ENCODE measurements around the gene SPATS2L. TPM values are rescaled to one million over a fixed set of nuclear protein-coding genes. Genes with fewer than 3 reads are reported as not detected.

Gene SPATS2L
- total and polyA plus RNA-seq, 2 of the 13 experiments (the other 11 are each of a cell fraction or from before 2014, with no cell fraction given) = 154 to 212 TPM

DNA sequence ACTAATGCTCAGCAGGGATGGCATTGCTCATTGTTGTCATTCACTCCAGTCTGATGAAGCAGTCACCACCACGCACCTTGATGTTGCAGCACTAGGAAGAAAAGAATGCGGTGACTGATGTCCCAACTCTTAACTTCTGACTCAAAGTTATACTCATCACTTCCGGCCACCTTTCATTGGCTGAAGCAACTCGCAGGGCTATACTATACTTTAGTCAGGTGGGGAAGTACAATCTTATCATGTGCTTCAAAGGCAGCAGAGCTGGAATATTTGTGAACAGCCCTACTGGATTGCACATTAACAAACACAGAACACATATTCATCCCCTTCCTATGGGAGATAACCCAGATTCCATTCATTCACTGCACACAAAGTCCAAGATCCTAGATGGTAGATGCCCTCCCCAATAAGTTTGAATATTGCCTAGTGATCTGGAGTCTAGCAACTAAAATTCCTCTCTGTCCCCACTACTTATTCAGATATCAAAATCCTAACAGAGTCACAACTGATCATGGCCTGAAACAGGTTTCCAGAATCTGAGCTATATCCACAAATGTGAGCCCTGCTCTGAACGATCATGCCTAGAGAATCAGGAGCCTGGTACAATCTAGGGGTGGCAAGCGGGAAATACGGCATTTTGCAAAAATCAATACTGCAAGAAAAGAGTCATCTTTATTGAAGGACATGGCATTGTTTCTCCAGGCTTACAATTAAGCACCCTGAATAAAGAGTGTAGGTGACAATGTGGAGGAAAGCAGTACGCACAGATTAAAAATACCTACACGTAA lies 3.4 kb upstream of the SPATS2L start (continued):
- TF ChIP-seq, protein P1, sequence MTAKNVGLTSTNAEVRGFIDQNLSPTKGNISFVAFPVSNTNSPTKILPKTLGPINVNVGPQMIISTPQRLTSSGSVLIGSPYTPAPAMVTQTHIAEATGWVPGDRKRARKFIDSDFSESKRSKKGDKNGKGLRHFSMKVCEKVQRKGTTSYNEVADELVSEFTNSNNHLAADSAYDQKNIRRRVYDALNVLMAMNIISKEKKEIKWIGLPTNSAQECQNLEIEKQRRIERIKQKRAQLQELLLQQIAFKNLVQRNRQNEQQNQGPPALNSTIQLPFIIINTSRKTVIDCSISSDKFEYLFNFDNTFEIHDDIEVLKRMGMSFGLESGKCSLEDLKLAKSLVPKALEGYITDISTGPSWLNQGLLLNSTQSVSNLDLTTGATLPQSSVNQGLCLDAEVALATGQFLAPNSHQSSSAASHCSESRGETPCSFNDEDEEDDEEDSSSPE (CRISPR knock-in tag; IDR thresholded peaks at IDR 0.05) = peak; percentile 46; the same call in 1 of the 2 replicates
- no peak for TF ChIP-seq ZNF329 (CRISPR knock-in tag; IDR thresholded peaks at IDR 0.05; ENCODE audit: low read depth)
- TF ChIP-seq ZNF550 (CRISPR knock-in tag; IDR thresholded peaks at IDR 0.05; ENCODE audit: borderline replicate concordance) = no peak
- TF ChIP-seq NR2F2 (IDR thresholded peaks at IDR 0.05; ENCODE audit: borderline replicate concordance, low read depth) = peak; percentile 74; the same call in 1 of the 2 replicates
- TF ChIP-seq ZNF616 (CRISPR knock-in tag; IDR thresholded peaks at IDR 0.05; ENCODE audit: low read depth) = no peak
- no peak for TF ChIP-seq TEAD2 (CRISPR knock-in tag; IDR thresholded peaks at IDR 0.05)
- TF ChIP-seq, protein P2, sequence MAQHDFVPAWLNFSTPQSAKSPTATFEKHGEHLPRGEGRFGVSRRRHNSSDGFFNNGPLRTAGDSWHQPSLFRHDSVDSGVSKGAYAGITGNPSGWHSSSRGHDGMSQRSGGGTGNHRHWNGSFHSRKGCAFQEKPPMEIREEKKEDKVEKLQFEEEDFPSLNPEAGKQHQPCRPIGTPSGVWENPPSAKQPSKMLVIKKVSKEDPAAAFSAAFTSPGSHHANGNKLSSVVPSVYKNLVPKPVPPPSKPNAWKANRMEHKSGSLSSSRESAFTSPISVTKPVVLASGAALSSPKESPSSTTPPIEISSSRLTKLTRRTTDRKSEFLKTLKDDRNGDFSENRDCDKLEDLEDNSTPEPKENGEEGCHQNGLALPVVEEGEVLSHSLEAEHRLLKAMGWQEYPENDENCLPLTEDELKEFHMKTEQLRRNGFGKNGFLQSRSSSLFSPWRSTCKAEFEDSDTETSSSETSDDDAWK (CRISPR knock-in tag; IDR thresholded peaks at IDR 0.05) = no peak
- TF ChIP-seq ZNF24 (IDR thresholded peaks at IDR 0.05) = no peak
- TF ChIP-seq SPEN (CRISPR knock-in tag; IDR thresholded peaks at IDR 0.05; ENCODE audit: low read depth) = 0 out of 2 replicates have a peak, but pooled peaks have one; percentile 39
- no peak for TF ChIP-seq ZNF777 (CRISPR knock-in tag; IDR thresholded peaks at IDR 0.05)
- 0 out of 2 replicates have a peak, but pooled peaks have one; percentile 44 for TF ChIP-seq MAFF (IDR thresholded peaks at IDR 0.05; ENCODE audit: low read depth, low read length)
- TF ChIP-seq, protein P3, sequence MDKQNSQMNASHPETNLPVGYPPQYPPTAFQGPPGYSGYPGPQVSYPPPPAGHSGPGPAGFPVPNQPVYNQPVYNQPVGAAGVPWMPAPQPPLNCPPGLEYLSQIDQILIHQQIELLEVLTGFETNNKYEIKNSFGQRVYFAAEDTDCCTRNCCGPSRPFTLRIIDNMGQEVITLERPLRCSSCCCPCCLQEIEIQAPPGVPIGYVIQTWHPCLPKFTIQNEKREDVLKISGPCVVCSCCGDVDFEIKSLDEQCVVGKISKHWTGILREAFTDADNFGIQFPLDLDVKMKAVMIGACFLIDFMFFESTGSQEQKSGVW (CRISPR knock-in tag; IDR thresholded peaks at IDR 0.05; ENCODE audit: borderline replicate concordance) = no peak
- TF ChIP-seq HMG20A (CRISPR knock-in tag; IDR thresholded peaks at IDR 0.05; ENCODE audit: borderline replicate concordance) = peak; percentile 83
- TF ChIP-seq, protein P4, sequence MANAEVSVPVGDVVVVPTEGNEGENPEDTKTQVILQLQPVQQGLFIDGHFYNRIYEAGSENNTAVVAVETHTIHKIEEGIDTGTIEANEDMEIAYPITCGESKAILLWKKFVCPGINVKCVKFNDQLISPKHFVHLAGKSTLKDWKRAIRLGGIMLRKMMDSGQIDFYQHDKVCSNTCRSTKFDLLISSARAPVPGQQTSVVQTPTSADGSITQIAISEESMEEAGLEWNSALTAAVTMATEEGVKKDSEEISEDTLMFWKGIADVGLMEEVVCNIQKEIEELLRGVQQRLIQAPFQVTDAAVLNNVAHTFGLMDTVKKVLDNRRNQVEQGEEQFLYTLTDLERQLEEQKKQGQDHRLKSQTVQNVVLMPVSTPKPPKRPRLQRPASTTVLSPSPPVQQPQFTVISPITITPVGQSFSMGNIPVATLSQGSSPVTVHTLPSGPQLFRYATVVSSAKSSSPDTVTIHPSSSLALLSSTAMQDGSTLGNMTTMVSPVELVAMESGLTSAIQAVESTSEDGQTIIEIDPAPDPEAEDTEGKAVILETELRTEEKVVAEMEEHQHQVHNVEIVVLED (CRISPR knock-in tag; IDR thresholded peaks at IDR 0.05; ENCODE audit: borderline replicate concordance) = no peak
- peak; percentile 50; the same call in 1 of the 2 replicates for TF ChIP-seq RFX5 (IDR thresholded peaks at IDR 0.05; ENCODE audit: low read depth, low read length)
- no peak for TF ChIP-seq ZNF207 (IDR thresholded peaks at IDR 0.05; ENCODE audit: borderline replicate concordance)
- TF ChIP-seq, protein P5, sequence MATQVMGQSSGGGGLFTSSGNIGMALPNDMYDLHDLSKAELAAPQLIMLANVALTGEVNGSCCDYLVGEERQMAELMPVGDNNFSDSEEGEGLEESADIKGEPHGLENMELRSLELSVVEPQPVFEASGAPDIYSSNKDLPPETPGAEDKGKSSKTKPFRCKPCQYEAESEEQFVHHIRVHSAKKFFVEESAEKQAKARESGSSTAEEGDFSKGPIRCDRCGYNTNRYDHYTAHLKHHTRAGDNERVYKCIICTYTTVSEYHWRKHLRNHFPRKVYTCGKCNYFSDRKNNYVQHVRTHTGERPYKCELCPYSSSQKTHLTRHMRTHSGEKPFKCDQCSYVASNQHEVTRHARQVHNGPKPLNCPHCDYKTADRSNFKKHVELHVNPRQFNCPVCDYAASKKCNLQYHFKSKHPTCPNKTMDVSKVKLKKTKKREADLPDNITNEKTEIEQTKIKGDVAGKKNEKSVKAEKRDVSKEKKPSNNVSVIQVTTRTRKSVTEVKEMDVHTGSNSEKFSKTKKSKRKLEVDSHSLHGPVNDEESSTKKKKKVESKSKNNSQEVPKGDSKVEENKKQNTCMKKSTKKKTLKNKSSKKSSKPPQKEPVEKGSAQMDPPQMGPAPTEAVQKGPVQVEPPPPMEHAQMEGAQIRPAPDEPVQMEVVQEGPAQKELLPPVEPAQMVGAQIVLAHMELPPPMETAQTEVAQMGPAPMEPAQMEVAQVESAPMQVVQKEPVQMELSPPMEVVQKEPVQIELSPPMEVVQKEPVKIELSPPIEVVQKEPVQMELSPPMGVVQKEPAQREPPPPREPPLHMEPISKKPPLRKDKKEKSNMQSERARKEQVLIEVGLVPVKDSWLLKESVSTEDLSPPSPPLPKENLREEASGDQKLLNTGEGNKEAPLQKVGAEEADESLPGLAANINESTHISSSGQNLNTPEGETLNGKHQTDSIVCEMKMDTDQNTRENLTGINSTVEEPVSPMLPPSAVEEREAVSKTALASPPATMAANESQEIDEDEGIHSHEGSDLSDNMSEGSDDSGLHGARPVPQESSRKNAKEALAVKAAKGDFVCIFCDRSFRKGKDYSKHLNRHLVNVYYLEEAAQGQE (IDR thresholded peaks at IDR 0.05; ENCODE audit: borderline replicate concordance in 1 of 2, low read depth in 1 of 2, low read length in 2 of 2) = peak in 1 of 2 experiments; percentile 74; a peak in 1 of 4 replicates
